OCI-LY7 (cell line): ENCODE results near the gene CFDP1.

Source experiments
- EZH2phosphoT487 ChIP-seq: fragments of 200-600 bp; sonication (generic); IDR thresholded peaks from 2 replicates; pipeline ENCODE4 v1.6.1; 2018; ENCODE audit warnings: low read depth, borderline replicate concordance, mild to moderate bottlenecking, mixed run types, antibody characterized with exemption, low read length, moderate library complexity, mixed read lengths
- TF ChIP-seq, protein P1 (sequence below): fragments of 200-600 bp; sonication (generic); conservative IDR thresholded peaks from 2 replicates; pipeline ENCODE4 v1.5.1; 2014; ENCODE audit warnings: mild to moderate bottlenecking, antibody characterized with exemption, low read length, moderate library complexity, mixed read lengths

DNA sequence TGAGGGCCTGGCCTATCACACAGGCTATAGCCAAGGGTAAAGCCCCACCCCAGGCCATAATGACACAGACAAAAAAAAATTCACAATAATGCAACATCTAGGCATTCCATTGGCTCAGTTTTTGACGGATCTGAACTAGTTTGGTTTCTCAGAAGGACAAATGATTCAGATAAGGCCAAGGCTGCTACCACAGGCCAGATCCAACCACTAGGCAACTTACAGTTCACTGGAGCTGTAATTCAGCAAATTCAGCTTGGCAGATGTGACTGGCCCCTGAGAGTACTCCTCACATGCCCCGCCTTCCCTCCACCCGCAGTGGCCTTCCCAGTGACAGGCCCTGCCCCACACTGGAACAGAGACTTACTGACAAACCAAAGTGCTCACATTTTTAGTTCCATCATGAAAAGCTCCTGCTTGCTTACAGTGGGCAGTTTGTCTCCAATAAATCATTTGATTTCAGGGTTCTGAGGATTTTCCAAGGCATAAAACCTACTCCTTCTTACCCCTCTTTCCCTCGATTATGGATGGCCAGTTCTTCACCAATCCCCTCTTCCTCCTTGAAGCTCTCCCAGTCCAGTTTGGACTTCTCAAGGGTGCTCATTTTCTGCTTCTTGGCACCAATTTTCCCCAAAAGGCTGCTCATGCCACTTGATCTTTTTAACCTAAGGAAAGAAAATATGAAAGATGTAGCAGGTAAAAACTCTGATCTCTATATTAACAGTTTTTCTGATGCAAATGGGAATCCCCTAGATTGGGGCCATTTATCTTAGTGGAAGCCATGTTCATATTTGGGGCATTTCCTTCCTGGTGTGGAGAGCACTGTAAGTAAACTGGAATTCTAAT is 128.6 kb downstream of the CFDP1 start:
- TF ChIP-seq, protein P1, sequence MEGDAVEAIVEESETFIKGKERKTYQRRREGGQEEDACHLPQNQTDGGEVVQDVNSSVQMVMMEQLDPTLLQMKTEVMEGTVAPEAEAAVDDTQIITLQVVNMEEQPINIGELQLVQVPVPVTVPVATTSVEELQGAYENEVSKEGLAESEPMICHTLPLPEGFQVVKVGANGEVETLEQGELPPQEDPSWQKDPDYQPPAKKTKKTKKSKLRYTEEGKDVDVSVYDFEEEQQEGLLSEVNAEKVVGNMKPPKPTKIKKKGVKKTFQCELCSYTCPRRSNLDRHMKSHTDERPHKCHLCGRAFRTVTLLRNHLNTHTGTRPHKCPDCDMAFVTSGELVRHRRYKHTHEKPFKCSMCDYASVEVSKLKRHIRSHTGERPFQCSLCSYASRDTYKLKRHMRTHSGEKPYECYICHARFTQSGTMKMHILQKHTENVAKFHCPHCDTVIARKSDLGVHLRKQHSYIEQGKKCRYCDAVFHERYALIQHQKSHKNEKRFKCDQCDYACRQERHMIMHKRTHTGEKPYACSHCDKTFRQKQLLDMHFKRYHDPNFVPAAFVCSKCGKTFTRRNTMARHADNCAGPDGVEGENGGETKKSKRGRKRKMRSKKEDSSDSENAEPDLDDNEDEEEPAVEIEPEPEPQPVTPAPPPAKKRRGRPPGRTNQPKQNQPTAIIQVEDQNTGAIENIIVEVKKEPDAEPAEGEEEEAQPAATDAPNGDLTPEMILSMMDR, result no peak
- no peak for TF ChIP-seq EZH2phosphoT487
